SU-DHL-6 (cell line): Measurements from ENCODE around the gene TRPV2.

ENCODE experiments used
- H2AFZ ChIP-seq: fragments of 200-600 bp; sonication (generic); 2 replicates; pipeline ENCODE4 v1.6.1; 2014; ENCODE audit warnings: low read depth, mild to moderate bottlenecking, moderate library complexity, mixed read lengths, antibody characterized with exemption, low read length; ENCODE audit not compliant: severe bottlenecking
- H3F3A ChIP-seq: fragments of 200-600 bp; shearing (Covaris generic); 2 replicates; pipeline ENCODE4 v1.6.0; 2016; ENCODE audit warnings: antibody characterized with exemption, mild to moderate bottlenecking; ENCODE audit not compliant: insufficient read depth
- H3K27ac ChIP-seq: fragments of 200-600 bp; sonication (generic); 2 replicates; pipeline ENCODE4 v1.5.1; 2016; ENCODE audit warnings: low read depth, mild to moderate bottlenecking, low read length, moderate library complexity, mixed read lengths
- H3K27me3 ChIP-seq: fragments of 200-600 bp; sonication (generic), shearing (Covaris generic); 2 replicates; pipeline ENCODE4 v1.6.0; 2014; ENCODE audit warnings: mild to moderate bottlenecking, low read length
- H3K36me3 ChIP-seq: fragments of 200-600 bp; sonication (generic); 2 replicates; pipeline ENCODE4 v1.6.1; 2014; ENCODE audit warnings: mild to moderate bottlenecking, low read length, mixed read lengths
- H3K4me2 ChIP-seq: fragments of 300-600, 200-600 bp; shearing (Covaris generic), sonication (generic); 2 replicates; pipeline ENCODE4 v1.6.0; 2014; ENCODE audit warnings: low read length, low read depth, mild to moderate bottlenecking; ENCODE audit not compliant: poor library complexity, severe bottlenecking
- H3K4me3 ChIP-seq: fragments of 200-600 bp; sonication (generic); 2 replicates; pipeline ENCODE4 v1.5.1; 2014; ENCODE audit warnings: antibody characterized with exemption, low read length, mild to moderate bottlenecking, mixed read lengths; ENCODE audit not compliant: insufficient read depth, poor library complexity, severe bottlenecking
- H3K79me2 ChIP-seq: fragments of 200-600 bp; sonication (generic); 2 replicates; pipeline ENCODE4 v1.6.1; 2014; ENCODE audit warnings: mild to moderate bottlenecking, low read length, moderate library complexity; ENCODE audit not compliant: insufficient read depth
- H3K9ac ChIP-seq: fragments of 200-600 bp; sonication (generic); 2 replicates; pipeline ENCODE4 v1.7.0; 2014; ENCODE audit warnings: mild to moderate bottlenecking, low read length
- H3K9me2 ChIP-seq: fragments of 200-600 bp; sonication (generic); replicated peaks from 2 replicates; pipeline ENCODE4 v1.6.1; 2014; ENCODE audit warnings: low read length; ENCODE audit not compliant: insufficient read depth
- H3K9me3 ChIP-seq: fragments of 200-600 bp; sonication (generic); 2 replicates; pipeline ENCODE4 v1.6.1; 2014; ENCODE audit warnings: low read length, mixed read lengths; ENCODE audit not compliant: insufficient read depth
- H4K20me1 ChIP-seq: fragments of 200-600 bp; sonication (generic); 2 replicates; pipeline ENCODE4 v1.6.1; 2014; ENCODE audit warnings: low read depth, mild to moderate bottlenecking, antibody characterized with exemption, low read length, moderate library complexity, mixed read lengths
- CTCF ChIP-seq: fragments of 200-600 bp; sonication (generic); IDR thresholded peaks from one replicate; pipeline ENCODE4 v1.5.1; 2017; ENCODE audit warnings: antibody characterized with exemption, mild to moderate bottlenecking, low read length, moderate library complexity; ENCODE audit not compliant: insufficient read depth, poor library complexity, severe bottlenecking
- EZH2phosphoT487 ChIP-seq: fragments of 200-600 bp; sonication (generic), shearing (Covaris generic); conservative IDR thresholded peaks from 2 replicates; pipeline ENCODE4 v1.6.1; 2018; ENCODE audit warnings: mild to moderate bottlenecking, antibody characterized with exemption, low read length, moderate library complexity, mixed read lengths

Gene TRPV2

GRCh38 chr17:16418685-16419068, 3.3 kb downstream of the TRPV2 start:
- H3K9me3 ChIP-seq = no peaks in the 10 kb centered on the region
- H3K4me3 ChIP-seq = no peak overlapping the region
- no peaks in the 10 kb centered on the region for H3K9me2 ChIP-seq
- no peaks in the 10 kb centered on the region for H4K20me1 ChIP-seq
- H3K79me2 ChIP-seq = no peaks in the 10 kb centered on the region
- H3K27me3 ChIP-seq = no peaks in the 10 kb centered on the region
- H3F3A ChIP-seq = no peaks in the 10 kb centered on the region
- H3K27ac ChIP-seq = no peak overlapping the region
- H3K4me2 ChIP-seq = no peak overlapping the region
- H3K36me3 ChIP-seq = no peaks in the 10 kb centered on the region
- H3K9ac ChIP-seq = no peak overlapping the region
- H2AFZ ChIP-seq = no peak overlapping the region
- TF ChIP-seq CTCF (no peak), EZH2phosphoT487 (no peak)

GRCh38 chr17:16419074-16419928, 3.9 kb downstream of the TRPV2 start:
- Histone ChIP-seq H3K4me2 (no peak overlapping the region), H2AFZ (no peak overlapping the region), H3K27ac (no peak overlapping the region), H3K9ac (no peak overlapping the region), H3K36me3 (no peaks in the 10 kb centered on the region), H3F3A (no peaks in the 10 kb centered on the region), H3K27me3 (no peaks in the 10 kb centered on the region), H3K4me3 (no peak overlapping the region), H4K20me1 (no peaks in the 10 kb centered on the region), H3K79me2 (no peaks in the 10 kb centered on the region), H3K9me3 (no peaks in the 10 kb centered on the region), H3K9me2 (no peaks in the 10 kb centered on the region)
- TF ChIP-seq EZH2phosphoT487 (no peak), CTCF (no peak)

GRCh38 chr17:16419929-16420271, 4.5 kb downstream of the TRPV2 start:
- no peak for TF ChIP-seq EZH2phosphoT487
- no peak for TF ChIP-seq CTCF
- Histone ChIP-seq H3K4me3 (no peak overlapping the region), H2AFZ (no peak overlapping the region)

More at GRCh38 chr17:16419929-16420271, 4.5 kb downstream of the TRPV2 start:
- H3K9me2 ChIP-seq = no peaks in the 10 kb centered on the region
- H3K27me3 ChIP-seq = no peaks in the 10 kb centered on the region
- no peaks in the 10 kb centered on the region for H3K79me2 ChIP-seq
- H3K36me3 ChIP-seq = no peaks in the 10 kb centered on the region
- no peaks in the 10 kb centered on the region for H3F3A ChIP-seq
- no peak overlapping the region for H3K4me2 ChIP-seq
- no peaks in the 10 kb centered on the region for H3K9me3 ChIP-seq
- no peak overlapping the region for H3K27ac ChIP-seq
- H4K20me1 ChIP-seq = no peaks in the 10 kb centered on the region
- no peak overlapping the region for H3K9ac ChIP-seq
